Transverse colon (tissue), 4 donors: ENCODE measurements around the gene ARHGAP44. TPM values are rescaled to one million over a fixed set of nuclear protein-coding genes. Genes with fewer than 3 reads are reported as not detected.

Experiments used
- DNase-seq: peaks from one replicate; pipeline ENCODE4 v3.0.0-alpha.2; 2019
- H3K27ac ChIP-seq, 4 donors: fragments of 200-600 bp; sonication (generic); 2 replicates each; pipeline ENCODE4 v1.5.1; 2016 to 2018; ENCODE audit warnings: inconsistent platforms in 4 of 4
- H3K27me3 ChIP-seq: fragments of 200-600 bp; sonication (generic); 2 replicates; pipeline ENCODE4 v1.5.1; 2017; ENCODE audit warnings: inconsistent platforms
- H3K36me3 ChIP-seq, 4 donors: fragments of 200-600 bp; sonication (generic); 2 replicates each; pipeline ENCODE4 v1.5.1; 2017 to 2019; ENCODE audit warnings: inconsistent platforms in 4 of 4
- H3K4me1 ChIP-seq, 4 donors: fragments of 200-600 bp; sonication (generic); 2 replicates each; pipeline ENCODE4 v1.5.1; 2017 to 2020; ENCODE audit warnings: inconsistent platforms in 4 of 4
- H3K4me3 ChIP-seq, 4 donors: fragments of 200-600 bp; sonication (generic); 1 replicate in 1 of 4; 2 replicates in 3 of 4; pipeline versions ENCODE4 v1.5.1 to v1.6.1; 2017 to 2019; ENCODE audit warnings: inconsistent platforms in 4 of 4
- H3K9me3 ChIP-seq, 2 donors: fragments of 200-600 bp; sonication (generic); 2 replicates each; pipeline ENCODE4 v1.5.1; 2017 to 2019; ENCODE audit warnings: inconsistent platforms in 2 of 2
- EP300 ChIP-seq: sonication (generic); formaldehyde crosslinking; IDR thresholded peaks from one replicate; pipeline ENCODE4 v1.6.1; 2017; ENCODE audit warnings: antibody characterized with exemption, low read depth
- POLR2A ChIP-seq: fragments of 450-650 bp; IDR thresholded peaks from one replicate; pipeline ENCODE4 v1.6.1; 2016; ENCODE audit warnings: antibody characterized with exemption, mild to moderate bottlenecking, moderate library complexity
- POLR2AphosphoS5 ChIP-seq, 3 donors: sonication (generic); formaldehyde crosslinking; IDR thresholded peaks; one replicate each; pipeline ENCODE4 v1.6.1; 2016; ENCODE audit warnings: antibody characterized with exemption in 3 of 3
- WGBS, 2 donors: methylation state at CpG; one replicate each; pipeline ENCODE4 v1.1.5; 2018; ENCODE audit warnings: low coverage in 1 of 2; 5-methylcytosine and 5-hydroxymethylcytosine counted together
- in situ Hi-C, 4 donors: fragments of 200-750 bp; cut with MboI; loops; one replicate each; pipeline versions ENCODE4 v1.15.0 to v1.15.1; 2017; ENCODE audit warnings: low sequenced_read_pairs in 3 of 4, low pct_ligation_motif_present in 1 of 4, low pct_unique_long_range_greater_than_20kb in 1 of 4
- intact Hi-C: fragments of 100-400 bp; cut with DNase I; formaldehyde crosslinking; loops from one replicate; pipeline ENCODE4 v1.15.1; 2023; ENCODE audit warnings: low total_unique reads
- total RNA-seq, 4 donors: library from RNA; depleted of rRNA; stranded (reverse); fragments of >200 nt; gene quantifications; one replicate each; pipeline ENCODE4 v1.1.0, GENCODE V29; 2016
- TF ChIP-seq, protein P1 (sequence below), 5 experiments: fragments of 200-600 bp in 3 of 5; fragments of 450-650 bp in 2 of 5; sonication (generic) in 3 of 5; IDR thresholded peaks; 1 replicate in 2 of 5; 2 replicates in 3 of 5; pipeline ENCODE4 v1.5.1; 2016 to 2017; ENCODE audit warnings: antibody characterized with exemption in 5 of 5, inconsistent platforms in 3 of 5, mild to moderate bottlenecking in 2 of 5, moderate library complexity in 1 of 5

ARHGAP44 gene
- total RNA-seq, 4 donors from 2014 or later = 29.2 to 107 (median 53.9) TPM

DNA sequence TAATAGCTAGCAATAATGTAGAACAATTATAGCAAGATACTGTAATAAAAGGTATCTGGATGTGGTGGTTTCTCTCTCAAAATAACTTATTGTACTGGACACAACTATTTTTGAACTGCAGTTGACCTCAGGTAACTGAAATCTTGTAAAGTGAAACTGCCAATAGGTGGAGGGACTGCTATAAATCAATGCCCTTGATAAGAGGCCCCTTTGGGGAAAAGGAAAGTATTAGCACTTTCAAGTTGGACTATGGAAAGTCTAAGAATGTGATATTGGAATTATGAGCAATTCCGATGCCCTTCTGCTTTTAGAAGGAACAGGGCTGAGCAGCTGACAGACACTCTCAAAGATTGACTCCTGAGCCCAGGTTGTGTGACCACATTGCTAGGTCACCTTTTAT lies 44.5 kb upstream of the ARHGAP44 start:
- H3K27me3 ChIP-seq = no peaks in the 10 kb centered on the region
- in situ Hi-C loops (loop anchor here in 1 of 4 donors (25.0 kb wide), 1 partner anchor 557 kb away; no protein-coding TSS in a partner anchor), intact Hi-C loops (loop anchor here (5.0 kb wide), 1 partner anchor 487 kb away; no protein-coding TSS in a partner anchor)
- peaks cover 4 to 20% (median 7%) of the 10 kb centered on the region in 4 donors for H3K4me1 ChIP-seq
- no peak for DNase-seq
- H3K9me3 ChIP-seq = no peaks in the 10 kb centered on the region
- 90 to 91% methylated on average over 1 of the region's 1 CpG for WGBS, 2 donors
- TF ChIP-seq POLR2A (no peak), POLR2AphosphoS5 (IDR thresholded peaks at IDR 0.05) (no peak), EP300 (no peak)
- TF ChIP-seq, protein P1, sequence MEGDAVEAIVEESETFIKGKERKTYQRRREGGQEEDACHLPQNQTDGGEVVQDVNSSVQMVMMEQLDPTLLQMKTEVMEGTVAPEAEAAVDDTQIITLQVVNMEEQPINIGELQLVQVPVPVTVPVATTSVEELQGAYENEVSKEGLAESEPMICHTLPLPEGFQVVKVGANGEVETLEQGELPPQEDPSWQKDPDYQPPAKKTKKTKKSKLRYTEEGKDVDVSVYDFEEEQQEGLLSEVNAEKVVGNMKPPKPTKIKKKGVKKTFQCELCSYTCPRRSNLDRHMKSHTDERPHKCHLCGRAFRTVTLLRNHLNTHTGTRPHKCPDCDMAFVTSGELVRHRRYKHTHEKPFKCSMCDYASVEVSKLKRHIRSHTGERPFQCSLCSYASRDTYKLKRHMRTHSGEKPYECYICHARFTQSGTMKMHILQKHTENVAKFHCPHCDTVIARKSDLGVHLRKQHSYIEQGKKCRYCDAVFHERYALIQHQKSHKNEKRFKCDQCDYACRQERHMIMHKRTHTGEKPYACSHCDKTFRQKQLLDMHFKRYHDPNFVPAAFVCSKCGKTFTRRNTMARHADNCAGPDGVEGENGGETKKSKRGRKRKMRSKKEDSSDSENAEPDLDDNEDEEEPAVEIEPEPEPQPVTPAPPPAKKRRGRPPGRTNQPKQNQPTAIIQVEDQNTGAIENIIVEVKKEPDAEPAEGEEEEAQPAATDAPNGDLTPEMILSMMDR (IDR thresholded peaks at IDR 0.05) = no peak
- no peak overlapping the region for H3K4me3 ChIP-seq
- H3K27ac ChIP-seq = no peak overlapping the region
- no peaks in the 10 kb centered on the region for H3K36me3 ChIP-seq

GRCh38 chr17:12745486-12745885 lies 43.8 kb upstream of the ARHGAP44 start:
- Histone ChIP-seq H3K27me3 (no peaks in the 10 kb centered on the region), H3K36me3 (no peaks in the 10 kb centered on the region), H3K4me1 (peaks cover 4 to 20% (median 7%) of the 10 kb centered on the region in 4 donors), H3K4me3 (no peak overlapping the region), H3K27ac (no peak overlapping the region), H3K9me3 (no peaks in the 10 kb centered on the region)
- intact Hi-C loops = no loop called here
- WGBS, 2 donors = 59% methylated on average over 7 of the region's 7 CpGs; no CpG with 5 or more reads in 1 of the 2 donors
- in situ Hi-C loops = loop anchor here in 1 of 4 donors (25.0 kb wide), 1 partner anchor 558 kb away; no protein-coding TSS in a partner anchor
- no peak for DNase-seq
- no peak for TF ChIP-seq EP300
- TF ChIP-seq POLR2A = no peak
- TF ChIP-seq POLR2AphosphoS5 (IDR thresholded peaks at IDR 0.05) = no peak
- TF ChIP-seq, protein P1 (IDR thresholded peaks at IDR 0.05) = no peak

- no peak overlapping the region for H3K27ac ChIP-seq
- no peaks in the 10 kb centered on the region for H3K36me3 ChIP-seq
- no peaks in the 10 kb centered on the region for H3K9me3 ChIP-seq
- no peak for DNase-seq
- H3K4me3 ChIP-seq = no peak overlapping the region
- no peaks in the 10 kb centered on the region for H3K4me1 ChIP-seq
- intact Hi-C loops (no loop called here), in situ Hi-C loops (loop anchor here in 1 of 4 donors (25.0 kb wide), 1 partner anchor 256 kb away; the partner anchor contains the start of gene ELAC2)
- TF ChIP-seq POLR2A = no peak
- no peak for TF ChIP-seq EP300
- TF ChIP-seq POLR2AphosphoS5 (IDR thresholded peaks at IDR 0.05) = no peak
- TF ChIP-seq, protein P1 (IDR thresholded peaks at IDR 0.05) = no peak
- H3K27me3 ChIP-seq = no peaks in the 10 kb centered on the region
Observed at GRCh38 chr17:12756786-12757185, 32.5 kb upstream of the ARHGAP44 start.

GRCh38 chr17:12759090-12759489 lies 30.2 kb upstream of the ARHGAP44 start:
- H3K4me3 ChIP-seq = no peak overlapping the region
- in situ Hi-C loops = loop anchor here in 1 of 4 donors (25.0 kb wide), 1 partner anchor 253 kb away; the partner anchor contains the start of gene ELAC2
- no peak for DNase-seq
- no peaks in the 10 kb centered on the region for H3K9me3 ChIP-seq
- TF ChIP-seq EP300 = no peak
- TF ChIP-seq, protein P1 (IDR thresholded peaks at IDR 0.05) = no peak
- no peak for TF ChIP-seq POLR2AphosphoS5 (IDR thresholded peaks at IDR 0.05)
- TF ChIP-seq POLR2A = no peak
- no peak overlapping the region for H3K27ac ChIP-seq
- H3K36me3 ChIP-seq = no peaks in the 10 kb centered on the region
- intact Hi-C loops = no loop called here
- 50 to 65% methylated on average over 2 of the region's 2 CpGs for WGBS, 2 donors
- no peaks in the 10 kb centered on the region for H3K4me1 ChIP-seq
- no peaks in the 10 kb centered on the region for H3K27me3 ChIP-seq
